ES-I3 (cell line): ENCODE data around the gene RFNG.

Source experiments
- H3K36me3 ChIP-seq: 2 replicates; pipeline ENCODE4 v1.6.1; 2013; ENCODE audit warnings: mild to moderate bottlenecking, low read length, control low read depth, moderate library complexity; ENCODE audit not compliant: insufficient read depth
- H3K4me1 ChIP-seq: 2 replicates; pipeline ENCODE4 v1.6.1; 2013; ENCODE audit warnings: mild to moderate bottlenecking, control low read depth, low read length; ENCODE audit not compliant: insufficient read depth
- H3K9ac ChIP-seq: 2 replicates; pipeline ENCODE4 v1.6.1; 2013; ENCODE audit warnings: low read depth, mild to moderate bottlenecking, low read length, moderate library complexity
- H3K9me3 ChIP-seq: 2 replicates; pipeline ENCODE4 v1.6.1; 2013; ENCODE audit warnings: mild to moderate bottlenecking, low read length, moderate library complexity; ENCODE audit not compliant: control insufficient read depth, insufficient read depth

Gene RFNG

DNA sequence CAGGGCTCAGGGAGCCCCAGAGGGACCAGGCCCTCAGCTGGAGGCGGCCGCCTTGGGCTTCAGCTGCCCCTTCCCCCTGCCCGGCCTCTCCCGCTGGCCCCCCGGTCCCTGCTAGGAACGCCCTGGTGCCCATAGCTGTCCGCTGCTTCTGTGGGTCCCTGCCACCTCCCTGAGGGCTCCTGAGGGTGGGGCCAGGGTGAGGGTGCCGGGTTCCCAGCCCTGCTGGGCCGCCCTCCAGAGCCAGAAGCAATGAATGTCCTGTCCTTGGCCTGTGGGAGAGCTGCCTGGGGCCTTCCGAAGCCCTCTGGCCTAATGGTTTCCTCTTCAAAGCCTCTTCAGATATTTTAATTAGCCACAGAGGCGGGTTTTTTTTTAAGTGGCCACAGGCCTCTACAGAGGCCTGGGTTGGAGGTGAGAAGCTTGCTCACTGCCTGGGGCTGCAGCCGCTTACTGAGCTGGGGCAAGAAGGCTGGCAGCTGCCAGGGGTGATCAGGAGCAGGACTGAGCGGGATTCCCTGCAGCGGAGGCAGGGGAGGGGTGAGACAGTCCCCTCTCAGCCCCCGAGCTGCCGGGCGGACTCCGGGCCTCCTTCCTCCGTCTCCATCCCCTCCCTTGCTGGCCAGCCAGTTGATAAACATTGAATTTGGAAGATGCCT lies 38.8 kb downstream of the RFNG start:
- Histone ChIP-seq H3K4me1 (no peaks in the 10 kb centered on the region; the same call in 1 of the 2 replicates), H3K9ac (no peak overlapping the region), H3K9me3 (no peaks in the 10 kb centered on the region), H3K36me3 (no peaks in the 10 kb centered on the region)

- Histone ChIP-seq H3K36me3 (no peaks in the 10 kb centered on the region), H3K9me3 (no peaks in the 10 kb centered on the region), H3K9ac (no peak overlapping the region), H3K4me1 (no peaks in the 10 kb centered on the region; the same call in 1 of the 2 replicates)
Measured at GRCh38 chr17:82012261-82012639, 39.4 kb downstream of the RFNG start.

- no peaks in the 10 kb centered on the region; the same call in 1 of the 2 replicates for H3K4me1 ChIP-seq
- H3K9me3 ChIP-seq = no peaks in the 10 kb centered on the region
- H3K36me3 ChIP-seq = no peaks in the 10 kb centered on the region
- H3K9ac ChIP-seq = no peak overlapping the region
Measured at GRCh38 chr17:82011617-82012187, 39.9 kb downstream of the RFNG start.

GRCh38 chr17:82010575-82011525 lies 40.8 kb downstream of the RFNG start:
- H3K36me3 ChIP-seq = no peaks in the 10 kb centered on the region
- no peaks in the 10 kb centered on the region; the same call in 1 of the 2 replicates for H3K4me1 ChIP-seq
- no peaks in the 10 kb centered on the region for H3K9me3 ChIP-seq
- H3K9ac ChIP-seq = no peak overlapping the region

DNA sequence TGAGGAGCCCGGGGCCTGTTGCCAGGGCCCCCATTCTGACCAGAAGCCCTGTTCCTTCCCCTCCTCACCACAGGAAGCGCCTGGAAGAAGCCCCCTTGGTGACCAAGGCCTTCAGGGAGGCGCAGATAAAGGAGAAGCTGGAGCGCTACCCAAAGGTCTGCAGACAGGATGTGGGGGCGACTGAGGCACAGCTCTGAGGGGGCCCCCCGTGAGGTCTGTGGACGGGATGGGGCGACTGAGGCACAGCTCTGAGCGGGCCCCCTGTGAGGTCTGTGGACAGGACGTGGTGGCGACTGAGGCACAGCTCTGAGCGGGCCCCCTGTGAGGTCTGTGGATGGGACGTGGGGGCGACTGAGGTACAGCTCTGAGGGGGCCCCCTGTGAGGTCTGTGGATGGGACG lies 42.2 kb downstream of the RFNG start:
- no peaks in the 10 kb centered on the region; the same call in 1 of the 2 replicates for H3K4me1 ChIP-seq
- no peak overlapping the region for H3K9ac ChIP-seq
- H3K9me3 ChIP-seq = no peaks in the 10 kb centered on the region
- no peaks in the 10 kb centered on the region for H3K36me3 ChIP-seq

DNA sequence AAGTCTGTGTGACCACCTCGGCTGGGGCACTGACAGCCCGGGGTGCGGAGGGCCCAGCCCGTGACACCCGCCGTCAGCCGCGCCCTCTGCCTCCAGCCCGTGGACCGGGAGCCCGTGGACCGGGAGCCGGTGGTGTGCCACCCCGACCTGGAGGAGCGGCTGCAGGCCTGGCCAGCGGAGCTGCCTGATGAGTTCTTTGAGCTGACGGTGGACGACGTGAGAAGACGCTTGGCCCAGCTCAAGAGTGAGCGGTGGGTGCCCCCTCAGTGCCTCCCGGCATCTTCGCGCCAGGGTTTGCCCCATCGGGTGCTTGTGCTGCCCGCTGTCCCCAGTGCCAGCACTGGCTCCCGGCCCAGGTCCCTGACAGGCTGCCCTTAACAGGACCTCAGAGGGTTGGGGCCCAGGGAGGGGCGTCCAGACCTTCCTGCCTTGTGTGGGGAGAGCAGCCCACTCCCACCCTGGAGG lies 42.6 kb downstream of the RFNG start:
- no peaks in the 10 kb centered on the region for H3K9me3 ChIP-seq
- H3K36me3 ChIP-seq = no peaks in the 10 kb centered on the region
- H3K4me1 ChIP-seq = no peaks in the 10 kb centered on the region; the same call in 1 of the 2 replicates
- H3K9ac ChIP-seq = no peak overlapping the region

- H3K4me1 ChIP-seq = peaks cover 3% of the 10 kb centered on the region; the same call in 1 of the 2 replicates
- no peaks in the 10 kb centered on the region for H3K9me3 ChIP-seq
- H3K9ac ChIP-seq = no peak overlapping the region
- no peaks in the 10 kb centered on the region for H3K36me3 ChIP-seq
Measured at GRCh38 chr17:82008258-82008940, 43.2 kb downstream of the RFNG start.

GRCh38 chr17:82007495-82008257 lies 43.9 kb downstream of the RFNG start:
- Histone ChIP-seq H3K9me3 (no peaks in the 10 kb centered on the region), H3K9ac (no peak overlapping the region), H3K4me1 (peaks cover 8% of the 10 kb centered on the region; the same call in 1 of the 2 replicates), H3K36me3 (no peaks in the 10 kb centered on the region)

DNA sequence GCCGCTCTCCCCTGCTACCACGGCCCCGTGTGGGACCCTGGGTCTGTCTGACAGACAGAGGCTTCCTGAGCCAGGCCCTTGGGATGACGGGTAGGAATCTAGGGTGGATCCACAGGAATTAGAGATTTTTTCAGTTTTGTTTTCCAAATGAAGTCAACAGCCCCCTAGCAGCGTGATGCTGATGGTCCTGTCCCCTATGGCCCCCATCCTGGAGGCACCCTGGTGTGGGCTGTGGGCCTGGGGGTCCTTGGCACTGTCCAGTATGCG lies 44.5 kb downstream of the RFNG start:
- no peaks in the 10 kb centered on the region for H3K36me3 ChIP-seq
- H3K9me3 ChIP-seq = no peaks in the 10 kb centered on the region
- H3K9ac ChIP-seq = no peak overlapping the region
- peaks cover 8% of the 10 kb centered on the region; the same call in 1 of the 2 replicates for H3K4me1 ChIP-seq

- H3K9ac ChIP-seq = no peak overlapping the region
- no peaks in the 10 kb centered on the region for H3K9me3 ChIP-seq
- H3K36me3 ChIP-seq = no peaks in the 10 kb centered on the region
- peaks cover 8% of the 10 kb centered on the region; the same call in 1 of the 2 replicates for H3K4me1 ChIP-seq
Measured at GRCh38 chr17:82006468-82007227, 45.0 kb downstream of the RFNG start.

GRCh38 chr17:82005701-82006348 lies 45.8 kb downstream of the RFNG start:
- H3K36me3 ChIP-seq = no peaks in the 10 kb centered on the region
- peaks cover 8% of the 10 kb centered on the region; the same call in 1 of the 2 replicates for H3K4me1 ChIP-seq
- no peaks in the 10 kb centered on the region for H3K9me3 ChIP-seq
- no peak overlapping the region for H3K9ac ChIP-seq

GRCh38 chr17:82004517-82005455 lies 46.8 kb downstream of the RFNG start:
- Histone ChIP-seq H3K4me1 (peaks cover 8% of the 10 kb centered on the region; the same call in 1 of the 2 replicates), H3K36me3 (no peaks in the 10 kb centered on the region), H3K9ac (no peak overlapping the region), H3K9me3 (no peaks in the 10 kb centered on the region)
